HG02678 (cell line): Measurements from ENCODE around the gene DDX43.
A peak's percentile ranks its signal among the peaks of the same experiment; 100 is the strongest.
"Not testable (repeated sequence)": the region's sequence is repeated elsewhere in the genome, so short reads cannot be mapped to it uniquely, and the experiment has no call there.

Source experiments
- ATAC-seq: cut with Tn5 transposase; IDR thresholded peaks from one replicate; pipeline ENCODE4 v1.9.1; 2021; ENCODE audit warnings: mild to moderate bottlenecking, moderate library complexity; ENCODE audit not compliant: unreplicated experiment

The DDX43 gene

DNA sequence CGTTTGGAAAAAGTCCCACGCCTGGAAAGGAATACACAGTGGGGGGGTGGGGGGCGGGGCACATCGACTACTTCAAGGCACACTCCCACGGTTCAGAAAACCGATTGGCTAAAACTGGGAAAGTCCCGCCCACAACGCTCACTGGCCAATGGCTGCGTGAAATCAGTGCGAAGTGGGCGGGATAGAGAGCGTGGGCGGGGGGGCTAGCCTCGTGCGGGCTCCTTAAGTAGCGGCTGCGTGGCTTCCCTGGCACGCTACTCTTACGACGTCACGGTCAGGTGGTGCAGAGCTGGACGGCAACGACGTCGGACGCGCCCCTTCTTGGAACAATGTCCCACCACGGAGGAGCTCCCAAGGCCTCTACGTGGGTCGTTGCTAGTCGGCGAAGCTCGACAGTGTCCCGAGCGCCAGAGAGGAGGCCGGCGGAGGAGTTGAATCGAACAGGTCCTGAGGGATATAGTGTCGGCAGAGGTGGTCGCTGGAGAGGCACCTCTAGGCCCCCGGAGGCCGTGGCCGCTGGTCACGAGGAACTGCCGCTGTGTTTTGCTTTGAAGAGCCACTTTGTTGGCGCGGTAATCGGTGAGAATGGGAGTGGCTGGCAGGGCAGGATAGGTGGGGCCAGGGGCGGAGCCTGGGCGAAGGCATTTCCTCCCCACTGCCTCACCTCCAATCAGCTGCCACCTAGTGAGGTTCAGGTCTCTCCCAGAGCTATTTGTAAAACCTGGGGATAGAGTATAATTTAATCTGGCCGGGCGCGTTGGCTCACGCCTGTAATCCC lies at the start of gene DDX43:
TSS of gene DDX43 (plus strand) at position 252 of the 778 bp plus-strand sequence. CDS start at position 330, 78 bp downstream.
- no peak for ATAC-seq

DNA sequence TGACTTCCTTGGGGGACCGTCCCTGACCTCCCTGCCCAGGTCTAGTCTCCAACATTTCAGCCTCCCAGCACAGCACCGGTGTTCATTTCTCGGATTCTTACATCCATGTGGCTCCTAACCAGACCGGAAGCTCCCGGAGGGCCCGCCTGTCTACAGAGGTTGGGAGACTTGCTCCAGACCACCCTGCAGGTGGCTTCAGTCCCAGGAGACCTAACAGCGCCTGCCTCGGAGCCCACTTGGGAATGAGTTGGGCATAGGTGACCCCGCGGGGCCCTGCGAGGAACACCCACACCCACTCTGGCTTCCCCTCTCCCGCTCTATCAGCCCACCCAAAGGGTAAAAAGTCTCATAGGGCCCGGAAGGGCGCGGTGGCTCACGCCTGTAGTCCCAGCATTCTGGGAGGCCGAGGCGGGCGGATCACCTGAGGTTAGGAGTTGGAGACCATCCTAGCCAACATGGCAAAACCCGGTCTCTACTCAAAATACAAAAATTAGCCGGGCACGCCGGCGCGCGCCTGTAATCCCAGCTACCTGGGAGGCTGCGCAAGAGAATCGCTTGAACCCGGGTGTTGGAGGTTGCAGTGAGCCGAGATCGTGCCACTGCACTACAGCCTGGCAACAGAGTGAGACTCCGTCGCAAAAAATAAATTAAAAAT lies 46.0 kb upstream of the DDX43 start:
- ATAC-seq = no peak

GRCh38 chr6:73349311-73349710 lies 45.3 kb upstream of the DDX43 start:
- ATAC-seq = no peak

GRCh38 chr6:73353636-73354593 lies 40.7 kb upstream of the DDX43 start, which contains the start of gene DPPA5:
Gene DPPA5 (minus strand): TSS chr6:73354276. CDS start chr6:73354225, 51 bp downstream.
- ATAC-seq = no peak

GRCh38 chr6:73362358-73362757 lies 32.3 kb upstream of the DDX43 start, which contains the start of gene KHDC3L:
Gene KHDC3L (plus strand): TSS chr6:73362658. CDS start chr6:73362730, 72 bp downstream.
- no peak for ATAC-seq

GRCh38 chr6:73362869-73363536 lies 31.6 kb upstream of the DDX43 start:
- no peak for ATAC-seq

DNA sequence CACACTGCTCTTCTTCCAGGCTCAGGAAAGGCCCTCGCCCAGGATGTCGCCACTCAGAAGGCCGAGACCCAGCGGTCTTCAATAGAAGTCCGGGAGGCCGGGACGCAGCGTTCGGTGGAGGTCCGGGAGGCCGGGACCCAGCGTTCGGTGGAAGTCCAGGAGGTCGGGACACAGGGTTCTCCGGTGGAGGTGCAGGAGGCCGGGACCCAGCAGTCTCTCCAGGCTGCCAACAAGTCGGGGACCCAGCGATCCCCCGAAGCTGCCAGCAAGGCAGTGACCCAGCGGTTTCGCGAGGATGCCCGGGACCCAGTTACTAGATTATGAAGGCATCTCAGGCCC lies 31.1 kb upstream of the DDX43 start:
- ATAC-seq = no peak

GRCh38 chr6:73364121-73364520 lies 30.5 kb upstream of the DDX43 start:
- ATAC-seq = no peak

DNA sequence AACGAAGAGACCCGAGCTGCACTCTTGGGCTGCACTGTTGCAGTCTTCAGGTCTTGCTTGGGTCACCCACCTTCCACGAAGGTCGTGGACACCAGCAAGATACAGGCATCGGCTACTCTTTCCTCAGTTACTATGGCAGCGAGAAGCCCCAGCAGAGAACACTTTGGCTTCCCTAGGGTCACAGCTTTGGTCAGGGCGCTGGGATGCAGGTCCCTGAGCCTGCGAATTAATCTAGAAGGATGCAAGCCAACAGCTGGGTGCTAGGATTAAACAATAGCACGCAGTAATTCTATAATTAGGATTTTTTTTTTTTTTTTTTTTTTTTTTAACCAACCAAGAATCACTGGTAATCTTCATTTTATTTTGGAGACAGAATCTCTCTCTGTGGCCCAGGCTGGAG lies 30.1 kb upstream of the DDX43 start:
- ATAC-seq = no peak

- no peak for ATAC-seq
Observed at GRCh38 chr6:73367761-73368355, 26.8 kb upstream of the DDX43 start.

- no peak for ATAC-seq
Observed at GRCh38 chr6:73368675-73369074, 26.0 kb upstream of the DDX43 start.

DNA sequence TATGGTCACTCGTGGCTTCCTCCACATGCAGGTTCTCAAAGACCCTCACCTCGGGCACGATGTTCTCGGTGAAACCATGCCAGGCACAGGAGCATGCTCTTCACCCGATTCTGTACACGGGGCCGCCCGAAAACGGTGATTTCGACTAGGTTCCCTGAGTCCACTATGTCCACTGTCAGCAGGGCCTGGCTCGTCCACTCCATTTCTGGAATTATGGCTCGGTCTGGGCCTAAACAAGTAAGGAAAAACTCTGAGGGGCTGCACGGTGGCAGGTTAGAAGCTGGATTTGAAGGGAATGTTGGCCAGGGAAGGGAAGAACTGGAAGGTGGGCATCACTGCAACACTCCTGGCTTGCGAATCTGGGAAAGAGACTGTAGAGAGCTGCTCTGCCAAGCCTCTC lies 25.5 kb upstream of the DDX43 start:
- no peak for ATAC-seq

- ATAC-seq = no peak
Observed at GRCh38 chr6:73369563-73369962, 25.1 kb upstream of the DDX43 start, which contains the start of gene OOEP. Gene OOEP (minus strand): TSS chr6:73369897. CDS start chr6:73369792, 105 bp downstream.

GRCh38 chr6:73371984-73372383 lies 22.6 kb upstream of the DDX43 start:
- ATAC-seq = no peak

GRCh38 chr6:73372516-73372915 lies 22.1 kb upstream of the DDX43 start:
- no peak for ATAC-seq

DNA sequence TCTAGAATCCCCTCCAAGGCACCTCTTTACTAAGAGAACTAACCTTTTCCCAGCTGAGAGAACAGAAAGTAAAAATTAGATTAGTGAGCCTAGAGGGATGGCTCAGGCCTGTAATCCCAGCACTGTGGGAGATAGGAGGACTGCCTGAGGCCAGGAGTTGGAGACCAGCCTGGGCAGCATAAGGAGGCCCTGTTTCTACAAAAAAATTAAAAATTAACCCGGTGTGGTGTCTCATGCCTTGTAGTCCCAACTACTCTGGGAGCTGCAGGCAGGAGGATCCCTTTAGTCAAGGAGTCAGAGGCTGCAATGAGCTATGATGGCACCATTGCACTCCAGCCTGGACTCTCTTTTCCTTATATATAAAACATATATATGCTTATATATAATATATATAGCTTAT lies 19.4 kb upstream of the DDX43 start:
- ATAC-seq = no peak

GRCh38 chr6:73377225-73377624 lies 17.4 kb upstream of the DDX43 start:
- ATAC-seq = no peak

- ATAC-seq = not testable (repeated sequence)
Observed at GRCh38 chr6:73381531-73381930, 13.1 kb upstream of the DDX43 start.

DNA sequence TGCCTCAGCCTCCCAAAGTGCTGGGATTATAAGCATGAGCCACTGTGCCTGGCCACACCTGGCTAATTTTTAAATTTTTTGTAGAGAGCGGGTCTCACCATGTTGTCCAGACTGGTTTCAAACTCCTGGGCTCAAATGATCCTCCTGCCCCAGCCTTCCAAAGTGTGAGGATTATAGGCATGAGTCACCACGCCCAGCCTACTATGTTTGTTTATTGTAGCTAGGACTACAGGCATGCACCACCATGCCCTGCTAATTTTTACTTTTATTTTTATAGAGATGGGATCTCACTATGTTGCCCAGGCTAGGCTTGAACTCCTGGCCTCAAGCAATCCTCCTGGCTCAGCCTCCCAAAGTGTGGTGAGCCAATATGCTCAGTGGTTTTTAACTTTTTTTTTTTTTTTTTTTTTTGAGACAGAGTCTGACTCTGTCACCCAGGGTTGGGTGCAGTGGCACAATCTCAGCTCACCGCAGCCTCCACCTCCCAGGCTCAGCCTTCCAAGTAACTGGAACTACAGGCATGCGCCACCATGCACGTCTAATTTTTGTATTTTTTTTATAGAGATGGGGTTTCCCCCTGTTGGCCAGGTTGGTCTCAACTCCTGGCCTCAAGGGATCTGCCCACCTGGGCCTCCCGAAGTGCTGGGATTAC lies 12.0 kb upstream of the DDX43 start:
- no peak for ATAC-seq

- ATAC-seq = peak; percentile 22
Observed at GRCh38 chr6:73388433-73388799, 6.2 kb upstream of the DDX43 start.
